ENCODE measurements around the gene MARK3. TPM values are rescaled to one million over a fixed set of nuclear protein-coding genes. Genes with fewer than 3 reads are reported as not detected.
A peak's percentile ranks its signal among the peaks of the same experiment; 100 is the strongest.

Gene MARK3
- total and polyA plus RNA-seq, 2 donors (not counting 1 experiment from before 2014, with no cell fraction given), result 73.0 to 142 TPM

GRCh38 chr14:103528146-103528586 is 143.0 kb downstream of the MARK3 start:
- Histone ChIP-seq H3K27me3 (replicated peaks in 1 of 4; ENCODE audit: control extremely low read depth in 1 of 4, control insufficient read depth in 3 of 4, insufficient read depth in 4 of 4, low read length in 3 of 4) (peaks cover 0 to 6% (median 3%) of the 10 kb centered on the region in 4 experiments), H3K4me1 (ENCODE audit: control insufficient read depth in 2 of 2, insufficient read depth in 2 of 2, low read length in 2 of 2) (peaks cover 33 to 49% of the 10 kb centered on the region in 2 donors), H3K36me3 (replicated peaks in 1 of 2; ENCODE audit: control extremely low read depth in 1 of 2, control insufficient read depth in 1 of 2, extremely low read depth in 1 of 2, insufficient read depth in 2 of 2, low read length in 1 of 2) (peaks cover 0 to 6% of the 10 kb centered on the region in 2 experiments), H3K4me3 (ENCODE audit: control extremely low read depth in 1 of 5, extremely low read depth in 1 of 5, insufficient read depth in 1 of 5, low read depth in 2 of 5, low read length in 4 of 5) (peak overlapping the region in 4 of 5 experiments; percentile 79 to 94 (median 85)), H3K79me2 (ENCODE audit: control insufficient read depth, insufficient read depth, low read length) (peaks cover 24% of the 10 kb centered on the region), H2AFZ (ENCODE audit: insufficient read depth, low read depth, low read length, poor library complexity, severe bottlenecking) (peak overlapping the region; percentile 92), H3K9me3 (ENCODE audit: control extremely low read depth in 1 of 3, control insufficient read depth in 2 of 3, insufficient read depth in 1 of 3, low read length in 2 of 3) (peaks cover 0 to 10% (median 0%) of the 10 kb centered on the region in 3 donors), H3K9ac (ENCODE audit: low read length) (peak overlapping the region; percentile 91), H3K27ac (ENCODE audit: low read length in 2 of 2) (peak overlapping the region; percentile 34 to 84), H3K4me2 (replicated peaks; ENCODE audit: low read depth, low read length, poor library complexity, severe bottlenecking) (peak overlapping the region; percentile 96), H4K20me1 (ENCODE audit: control insufficient read depth, insufficient read depth, low read length, poor library complexity, severe bottlenecking) (peaks cover 34% of the 10 kb centered on the region)
- CTCF ChIA-PET, result interaction anchor here (1.3 to 6.2 kb wide), 4 partner anchors 10 to 34 kb away, joined by 3 to 42 read pairs (median 19); partner anchors contain the start of gene BAG5
- POLR2A ChIA-PET, result interaction anchor here (0.6 to 1.4 kb wide), 4 partner anchors 7 to 198 kb away, joined by 3 to 4 read pairs (median 3); partner anchors contain the start of gene BAG5
- intact Hi-C loops (cut with micrococcal nuclease), result loop anchor here (2.0 to 5.0 kb wide), 3 partner anchors 35 to 936 kb away; partner anchors contain the start of genes BAG5, COA8, RCOR1 and XRCC3
- DNase-seq (no peak), ATAC-seq (ENCODE audit: low read depth) (no peak)
- peaks cover 53% of the 10 kb centered on the region for H3K4me1 Mint-ChIP-seq
- H3K9me3 Mint-ChIP-seq (ENCODE audit: insufficient read depth), result no peaks in the 10 kb centered on the region
- H3K27me3 Mint-ChIP-seq, result peaks cover 3% of the 10 kb centered on the region
- 84% methylated on average over 10 of the region's 10 CpGs for WGBS (ENCODE audit: insufficient coverage)
- TF ChIP-seq EZH2 (IDR thresholded peaks at IDR 0.05; ENCODE audit: borderline replicate concordance, insufficient read depth, low read depth, low read length, poor library complexity, severe bottlenecking) (no peak), CTCF (IDR thresholded peaks at IDR 0.05) (no peak)
- peak overlapping the region; percentile 88 for H3K4me3 Mint-ChIP-seq
- H3K27ac Mint-ChIP-seq, result peak overlapping the region; percentile 96

Measured in B cell (primary cell).